DMS79 (cell line): ENCODE measurements around the gene KSR1.
"Not testable (repeated sequence)": the region's sequence is repeated elsewhere in the genome, so short reads cannot be mapped to it uniquely, and the experiment has no call there.

Source experiments
- DNase-seq: peaks from one replicate; lab custom pipeline; 2025; lab: John Stamatoyannopoulos, UW

Gene KSR1

GRCh38 chr17:27657620-27658019 lies 201.4 kb downstream of the KSR1 start:
- DNase-seq = no peak

GRCh38 chr17:27659683-27660082 lies 203.4 kb downstream of the KSR1 start:
- DNase-seq = no peak

GRCh38 chr17:27660436-27660835 lies 204.2 kb downstream of the KSR1 start:
- no peak for DNase-seq

GRCh38 chr17:27663936-27664605 lies 207.8 kb downstream of the KSR1 start:
- DNase-seq = no peak

GRCh38 chr17:27664606-27664965 lies 208.3 kb downstream of the KSR1 start:
- DNase-seq = no peak

GRCh38 chr17:27665549-27665948 lies 209.3 kb downstream of the KSR1 start:
- no peak for DNase-seq

- DNase-seq = not testable (repeated sequence)
These were observed 210.0 kb downstream of the KSR1 start for GRCh38 chr17:27666270-27666669.

- DNase-seq = no peak
These were observed 210.7 kb downstream of the KSR1 start for GRCh38 chr17:27666831-27667560.

GRCh38 chr17:27667656-27668487 lies 211.6 kb downstream of the KSR1 start:
- DNase-seq = no peak

GRCh38 chr17:27668488-27668823 lies 212.2 kb downstream of the KSR1 start:
- DNase-seq = no peak

- no peak for DNase-seq
These were observed 212.9 kb downstream of the KSR1 start for GRCh38 chr17:27669136-27669535.

GRCh38 chr17:27669850-27670249 lies 213.6 kb downstream of the KSR1 start:
- DNase-seq = no peak

- DNase-seq = no peak
These were observed 214.7 kb downstream of the KSR1 start for GRCh38 chr17:27670791-27671590.

- DNase-seq = no peak
These were observed 215.3 kb downstream of the KSR1 start for GRCh38 chr17:27671591-27671910.

- DNase-seq = not testable (repeated sequence)
These were observed 215.8 kb downstream of the KSR1 start for GRCh38 chr17:27671977-27672480.

GRCh38 chr17:27674335-27674734 lies 218.1 kb downstream of the KSR1 start:
- DNase-seq = no peak
